Jurkat, Clone E6-1 (cell line): ENCODE data around the gene OR13C4. TPM values are rescaled to one million over a fixed set of nuclear protein-coding genes. Genes with fewer than 3 reads are reported as not detected.
"Not testable (repeated sequence)": the region's sequence is repeated elsewhere in the genome, so short reads cannot be mapped to it uniquely, and the experiment has no call there.

Experiments used
- DNase-seq: peaks from one replicate; pipeline ENCODE4 v3.0.0-alpha.2; 2011; ENCODE audit warnings: low read depth, low spot score
- H3K4me3 ChIP-seq: 2 replicates; pipeline ENCODE4 v1.5.1; 2011; ENCODE audit warnings: mild to moderate bottlenecking, low read length, control low read depth, moderate library complexity
- polyA plus RNA-seq: library from polyadenylated mRNA; unstranded; fragments of >200 nt; gene quantifications from one replicate; pipeline ENCODE4 v1.2.1, GENCODE V29; 2012; ENCODE audit warnings: missing spikeins; ENCODE audit not compliant: insufficient read length, insufficient read depth

The OR13C4 gene
- not detected for polyA plus RNA-seq

- DNase-seq, result no peak
- no peak within 1 kb of the TSS for H3K4me3 ChIP-seq
These were observed at the start of gene OR13C4 for GRCh38 chr9:104527109-104527508. Gene OR13C4 (minus strand): TSS chr9:104527209. CDS start chr9:104527209, 0 bp downstream.

- H3K4me3 ChIP-seq, result no peak overlapping the region
- no peak for DNase-seq
These were observed 48.4 kb upstream of the OR13C4 start for GRCh38 chr9:104575456-104575855.

- no peak overlapping the region for H3K4me3 ChIP-seq
- DNase-seq, result no peak
These were observed 45.6 kb upstream of the OR13C4 start for GRCh38 chr9:104572612-104573011.

- H3K4me3 ChIP-seq, result no peak within 1 kb of the TSS
- no peak for DNase-seq
These were observed 41.9 kb upstream of the OR13C4 start, which contains the start of gene OR13C8 for GRCh38 chr9:104568868-104569267. Gene OR13C8 (plus strand): TSS chr9:104569168. CDS start chr9:104569168, 0 bp downstream.

- no peak overlapping the region for H3K4me3 ChIP-seq
- no peak for DNase-seq
These were observed 37.3 kb upstream of the OR13C4 start for GRCh38 chr9:104564358-104564757.

- DNase-seq, result peak; percentile 4
- H3K4me3 ChIP-seq, result no peak overlapping the region
These were observed 30.0 kb upstream of the OR13C4 start for GRCh38 chr9:104556830-104557634.

GRCh38 chr9:104555521-104555920 lies 28.5 kb upstream of the OR13C4 start:
- no peak overlapping the region for H3K4me3 ChIP-seq
- no peak for DNase-seq

GRCh38 chr9:104553261-104553660 lies 26.3 kb upstream of the OR13C4 start:
- H3K4me3 ChIP-seq, result no peak overlapping the region
- no peak for DNase-seq

GRCh38 chr9:104544644-104545043 lies 17.6 kb upstream of the OR13C4 start:
- H3K4me3 ChIP-seq, result no peak overlapping the region
- DNase-seq, result no peak

- no peak overlapping the region for H3K4me3 ChIP-seq
- DNase-seq, result no peak
These were observed 12.3 kb upstream of the OR13C4 start for GRCh38 chr9:104539275-104539674.

- H3K4me3 ChIP-seq, result no peak within 1 kb of the TSS
- DNase-seq, result no peak
These were observed 9.7 kb upstream of the OR13C4 start, which contains the start of gene OR13C3 for GRCh38 chr9:104536756-104537155. Gene OR13C3 (minus strand): TSS chr9:104536856. CDS start chr9:104536723, 133 bp downstream.

- not testable (repeated sequence) for H3K4me3 ChIP-seq, DNase-seq
These were observed 6.8 kb downstream of the OR13C4 start for GRCh38 chr9:104520241-104520640.

GRCh38 chr9:104514901-104515300 lies 12.1 kb downstream of the OR13C4 start:
- H3K4me3 ChIP-seq, result no peak overlapping the region
- no peak for DNase-seq

- no peak for DNase-seq
- no peak overlapping the region for H3K4me3 ChIP-seq
These were observed 20.4 kb downstream of the OR13C4 start for GRCh38 chr9:104506565-104506964.

GRCh38 chr9:104503963-104504362 lies 23.0 kb downstream of the OR13C4 start, which contains the start of gene OR13F1:
Gene OR13F1 (plus strand): TSS chr9:104504263. CDS start chr9:104504263, 0 bp downstream.
- DNase-seq, result no peak
- no peak within 1 kb of the TSS for H3K4me3 ChIP-seq

GRCh38 chr9:104503440-104503839 lies 23.6 kb downstream of the OR13C4 start:
- no peak overlapping the region for H3K4me3 ChIP-seq
- no peak for DNase-seq

GRCh38 chr9:104494808-104495207 lies 32.2 kb downstream of the OR13C4 start:
- DNase-seq, result peak; percentile 25
- H3K4me3 ChIP-seq, result no peak overlapping the region

- no peak overlapping the region for H3K4me3 ChIP-seq
- no peak for DNase-seq
These were observed 42.0 kb downstream of the OR13C4 start for GRCh38 chr9:104485014-104485413.

- H3K4me3 ChIP-seq, result no peak overlapping the region
- DNase-seq, result no peak
These were observed 44.0 kb downstream of the OR13C4 start for GRCh38 chr9:104482921-104483570.
